Endothelial cell (in vitro differentiated cells): Measurements from ENCODE around the gene DUSP21. TPM values are rescaled to one million over a fixed set of nuclear protein-coding genes. Genes with fewer than 3 reads are reported as not detected.
"Not testable (repeated sequence)": the region's sequence is repeated elsewhere in the genome, so short reads cannot be mapped to it uniquely, and the experiment has no call there.

Source experiments
- DNase-seq: peaks from one replicate; pipeline ENCODE4 v3.0.0; 2021; ENCODE audit warnings: low spot score
- H3K27ac Mint-ChIP-seq: one replicate; pipeline ENCODE4 v1.8.0; 2021; ENCODE audit warnings: mixed read lengths, inconsistent platforms; ENCODE audit not compliant: unreplicated experiment
- H3K27me3 Mint-ChIP-seq: one replicate; pipeline ENCODE4 v1.8.0; 2021; ENCODE audit warnings: mild to moderate bottlenecking, moderate library complexity, mixed read lengths, inconsistent platforms; ENCODE audit not compliant: unreplicated experiment
- H3K36me3 Mint-ChIP-seq: one replicate; pipeline ENCODE4 v1.8.0; 2021; ENCODE audit warnings: mild to moderate bottlenecking, low read depth, mixed read lengths, inconsistent platforms; ENCODE audit not compliant: unreplicated experiment
- H3K4me1 Mint-ChIP-seq: one replicate; pipeline ENCODE4 v1.8.0; 2021; ENCODE audit warnings: mild to moderate bottlenecking, mixed read lengths, inconsistent platforms; ENCODE audit not compliant: unreplicated experiment
- H3K4me3 Mint-ChIP-seq: one replicate; pipeline ENCODE4 v1.8.0; 2021; ENCODE audit warnings: mild to moderate bottlenecking, mixed read lengths, inconsistent platforms; ENCODE audit not compliant: unreplicated experiment
- H3K9me3 Mint-ChIP-seq: one replicate; pipeline ENCODE4 v1.8.0; 2021; ENCODE audit warnings: mixed read lengths, inconsistent platforms; ENCODE audit not compliant: unreplicated experiment
- total RNA-seq: library from RNA; stranded (reverse); fragmentation: NEBNext Ultra II Directional; extraction: Animal tissue kit (Norgen Biotek cat#: 25700); gene quantifications from one replicate; pipeline ENCODE4 v1.2.1, GENCODE V29; 2021; ENCODE audit not compliant: unreplicated experiment
- TF ChIP-seq, protein P1 (sequence below): fragments of 200-600 bp; sonication (generic); IDR thresholded peaks from one replicate; pipeline ENCODE4 v1.5.0; 2021; ENCODE audit warnings: antibody characterized with exemption; ENCODE audit not compliant: unreplicated experiment

The DUSP21 gene
- total RNA-seq, 1 donor from 2014 or later, result not detected

DNA sequence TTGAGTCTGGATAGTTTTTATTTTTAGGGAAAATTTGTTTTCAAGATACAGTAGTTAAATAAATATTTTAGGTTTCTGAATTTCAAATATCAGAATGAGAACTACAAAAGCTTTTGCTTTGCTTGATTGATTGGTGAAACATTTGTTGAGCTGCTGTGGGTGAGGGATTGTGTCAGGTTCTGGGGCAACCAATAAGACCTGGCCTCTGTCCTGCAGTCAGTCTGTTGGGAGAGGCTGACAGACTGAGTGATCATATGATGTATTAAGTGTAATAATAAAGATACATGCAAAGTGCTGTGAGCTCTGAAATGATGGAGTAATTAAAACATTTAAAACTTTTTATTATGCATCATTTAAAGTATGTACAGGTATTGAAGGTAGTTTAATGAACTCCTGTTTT lies 38.8 kb downstream of the DUSP21 start:
- DNase-seq, result no peak
- TF ChIP-seq, protein P1, sequence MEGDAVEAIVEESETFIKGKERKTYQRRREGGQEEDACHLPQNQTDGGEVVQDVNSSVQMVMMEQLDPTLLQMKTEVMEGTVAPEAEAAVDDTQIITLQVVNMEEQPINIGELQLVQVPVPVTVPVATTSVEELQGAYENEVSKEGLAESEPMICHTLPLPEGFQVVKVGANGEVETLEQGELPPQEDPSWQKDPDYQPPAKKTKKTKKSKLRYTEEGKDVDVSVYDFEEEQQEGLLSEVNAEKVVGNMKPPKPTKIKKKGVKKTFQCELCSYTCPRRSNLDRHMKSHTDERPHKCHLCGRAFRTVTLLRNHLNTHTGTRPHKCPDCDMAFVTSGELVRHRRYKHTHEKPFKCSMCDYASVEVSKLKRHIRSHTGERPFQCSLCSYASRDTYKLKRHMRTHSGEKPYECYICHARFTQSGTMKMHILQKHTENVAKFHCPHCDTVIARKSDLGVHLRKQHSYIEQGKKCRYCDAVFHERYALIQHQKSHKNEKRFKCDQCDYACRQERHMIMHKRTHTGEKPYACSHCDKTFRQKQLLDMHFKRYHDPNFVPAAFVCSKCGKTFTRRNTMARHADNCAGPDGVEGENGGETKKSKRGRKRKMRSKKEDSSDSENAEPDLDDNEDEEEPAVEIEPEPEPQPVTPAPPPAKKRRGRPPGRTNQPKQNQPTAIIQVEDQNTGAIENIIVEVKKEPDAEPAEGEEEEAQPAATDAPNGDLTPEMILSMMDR, result no peak
- H3K36me3 Mint-ChIP-seq, result no peaks in the 10 kb centered on the region
- H3K27me3 Mint-ChIP-seq, result no peaks in the 10 kb centered on the region
- no peaks in the 10 kb centered on the region for H3K4me1 Mint-ChIP-seq
- H3K4me3 Mint-ChIP-seq, result no peak overlapping the region
- no peak overlapping the region for H3K27ac Mint-ChIP-seq
- H3K9me3 Mint-ChIP-seq, result no peaks in the 10 kb centered on the region

DNA sequence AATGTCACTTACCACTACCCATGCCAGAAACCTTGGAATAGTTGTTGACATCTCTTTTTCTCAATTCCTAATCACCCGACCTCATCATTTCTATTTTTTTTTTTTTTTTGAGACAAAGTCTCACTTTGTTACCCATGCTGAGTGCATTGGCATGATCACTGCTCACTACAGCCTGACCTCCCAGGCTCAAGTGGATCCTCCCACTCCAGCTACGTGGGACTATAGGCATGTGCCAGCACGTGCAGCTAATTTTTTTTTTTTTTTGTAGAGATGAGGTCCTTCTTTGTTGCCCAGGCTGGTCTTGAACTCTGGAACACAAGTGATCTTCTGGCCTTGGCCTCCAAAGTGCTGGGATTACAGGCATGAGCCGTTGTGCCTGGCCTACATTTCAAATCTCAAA lies 41.1 kb downstream of the DUSP21 start:
- H3K36me3 Mint-ChIP-seq, result no peaks in the 10 kb centered on the region
- H3K9me3 Mint-ChIP-seq, result no peaks in the 10 kb centered on the region

DNA sequence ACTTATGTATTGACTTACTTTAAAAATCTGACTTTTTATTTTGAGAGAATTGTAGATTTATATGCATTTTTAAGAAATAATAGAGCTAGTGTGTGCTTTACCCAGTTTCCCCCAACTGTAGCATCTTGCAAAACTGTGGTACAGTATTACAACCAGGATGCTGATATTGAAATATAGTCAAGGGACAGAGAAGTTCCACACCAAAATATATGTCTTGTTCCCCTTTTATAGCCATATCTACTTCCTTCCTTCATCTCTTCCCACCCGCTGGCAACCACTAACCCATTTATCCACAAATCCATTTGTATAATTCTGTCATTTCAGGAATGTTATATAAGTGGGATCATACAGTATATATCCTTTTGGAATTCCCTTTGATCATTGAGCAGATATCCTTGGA lies 46.0 kb downstream of the DUSP21 start:
- TF ChIP-seq, protein P1, result no peak
- no peaks in the 10 kb centered on the region for H3K9me3 Mint-ChIP-seq
- DNase-seq, result no peak
- peaks cover 7% of the 10 kb centered on the region for H3K4me1 Mint-ChIP-seq
- H3K36me3 Mint-ChIP-seq, result no peaks in the 10 kb centered on the region
- no peaks in the 10 kb centered on the region for H3K27me3 Mint-ChIP-seq
- H3K4me3 Mint-ChIP-seq, result no peak overlapping the region
- H3K27ac Mint-ChIP-seq, result no peak overlapping the region

More for the DNA sequence above, 41.1 kb downstream of the DUSP21 start:
- Mint-ChIP-seq H3K27ac (no peak overlapping the region), H3K4me1 (no peaks in the 10 kb centered on the region), H3K4me3 (no peak overlapping the region), H3K27me3 (no peaks in the 10 kb centered on the region)
- DNase-seq, result no peak
- TF ChIP-seq, protein P1, result no peak

DNA sequence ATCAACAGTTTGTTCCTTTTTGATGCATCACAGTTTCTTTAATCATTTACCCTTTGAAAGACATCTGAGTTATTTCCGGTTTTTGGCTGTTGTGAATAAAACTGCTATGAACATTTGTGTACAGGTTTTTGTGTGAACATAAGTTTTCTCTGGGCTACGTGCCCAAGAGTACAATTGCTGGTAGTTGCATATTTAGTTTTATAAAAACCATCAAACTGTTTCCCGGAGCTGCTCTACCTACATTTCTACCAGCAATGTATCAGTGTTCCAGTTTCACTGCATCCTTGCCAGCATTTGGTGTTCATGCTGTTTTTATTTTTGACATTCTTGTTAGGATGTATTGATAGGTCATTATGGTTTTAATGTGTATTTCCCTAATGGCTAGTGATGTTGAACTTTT lies 46.4 kb downstream of the DUSP21 start:
- no peaks in the 10 kb centered on the region for H3K36me3 Mint-ChIP-seq
- TF ChIP-seq, protein P1, result no peak
- peaks cover 7% of the 10 kb centered on the region for H3K4me1 Mint-ChIP-seq
- DNase-seq, result no peak
- H3K4me3 Mint-ChIP-seq, result no peak overlapping the region
- no peak overlapping the region for H3K27ac Mint-ChIP-seq
- no peaks in the 10 kb centered on the region for H3K9me3 Mint-ChIP-seq
- H3K27me3 Mint-ChIP-seq, result no peaks in the 10 kb centered on the region

DNA sequence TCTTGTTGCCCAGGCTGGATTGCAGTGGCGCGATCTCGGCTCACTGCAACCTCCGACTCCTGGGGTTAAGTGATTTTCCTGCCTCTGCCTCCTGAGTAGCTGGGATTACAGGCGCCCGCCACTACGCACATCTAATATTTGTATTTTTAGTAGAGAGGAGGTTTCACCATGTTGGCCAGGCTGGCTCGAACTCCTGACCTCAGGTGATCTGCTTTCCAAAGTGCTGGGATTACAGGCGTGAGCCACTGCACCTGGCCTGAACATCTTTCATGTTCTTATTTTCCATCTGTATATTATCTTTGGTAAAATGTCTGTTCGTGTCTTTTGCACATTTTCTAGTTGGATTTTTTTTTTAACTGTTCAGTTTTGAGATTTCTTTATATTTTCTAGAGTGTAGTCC lies 46.9 kb downstream of the DUSP21 start:
- H3K9me3 Mint-ChIP-seq, DNase-seq, H3K27ac Mint-ChIP-seq: not testable (repeated sequence)

DNA sequence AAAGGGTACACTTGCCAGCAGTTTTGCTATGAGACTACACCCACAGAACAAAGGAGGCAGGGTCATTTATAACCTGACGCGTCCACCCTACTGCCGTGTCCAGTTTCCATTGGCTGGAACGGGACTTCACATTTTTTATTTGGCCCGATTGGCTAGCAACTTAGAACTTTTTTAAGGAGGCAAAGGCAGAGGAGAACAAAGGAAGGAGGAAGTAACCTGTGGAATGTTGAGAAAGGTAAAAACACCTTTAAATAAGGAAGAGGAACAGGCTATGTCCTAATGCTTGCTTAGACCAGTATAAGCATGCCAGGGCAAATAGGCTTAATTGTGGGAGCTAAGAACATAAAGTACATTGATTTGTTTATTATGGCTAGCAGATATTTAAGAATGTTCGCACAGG lies 47.8 kb downstream of the DUSP21 start:
- H3K36me3 Mint-ChIP-seq, result no peaks in the 10 kb centered on the region
- TF ChIP-seq, protein P1, result no peak
- no peak overlapping the region for H3K4me3 Mint-ChIP-seq
- peaks cover 7% of the 10 kb centered on the region for H3K4me1 Mint-ChIP-seq
- H3K9me3 Mint-ChIP-seq, result no peaks in the 10 kb centered on the region
- H3K27me3 Mint-ChIP-seq, result no peaks in the 10 kb centered on the region
- H3K27ac Mint-ChIP-seq, result no peak overlapping the region
- DNase-seq, result no peak

More for the DNA sequence above, 46.9 kb downstream of the DUSP21 start:
- H3K4me1 Mint-ChIP-seq, H3K4me3 Mint-ChIP-seq, H3K27me3 Mint-ChIP-seq, H3K36me3 Mint-ChIP-seq: not testable (repeated sequence)
